ENCODE measurements around the gene VAMP5. TPM values are rescaled to one million over a fixed set of nuclear protein-coding genes. Genes with fewer than 3 reads are reported as not detected.

VAMP5 gene
- total RNA-seq, 1 donor from 2014 or later = 3.4 TPM

- Mint-ChIP-seq H3K4me3 (peak overlapping the region; percentile 55), H3K36me3 (peaks cover 4% of the 10 kb centered on the region), H3K9me3 (no peaks in the 10 kb centered on the region), H3K27me3 (no peaks in the 10 kb centered on the region), H3K4me1 (ENCODE audit: unreplicated experiment) (peaks cover 19% of the 10 kb centered on the region), H3K27ac (no peak overlapping the region)
- no peak for DNase-seq (ENCODE audit: extremely low spot score, unreplicated experiment)
- no peak for TF ChIP-seq CTCF (conservative IDR thresholded peaks at IDR 0.05)
Observed at GRCh38 chr2:85598594-85599340, 14.5 kb downstream of the VAMP5 start.

DNA sequence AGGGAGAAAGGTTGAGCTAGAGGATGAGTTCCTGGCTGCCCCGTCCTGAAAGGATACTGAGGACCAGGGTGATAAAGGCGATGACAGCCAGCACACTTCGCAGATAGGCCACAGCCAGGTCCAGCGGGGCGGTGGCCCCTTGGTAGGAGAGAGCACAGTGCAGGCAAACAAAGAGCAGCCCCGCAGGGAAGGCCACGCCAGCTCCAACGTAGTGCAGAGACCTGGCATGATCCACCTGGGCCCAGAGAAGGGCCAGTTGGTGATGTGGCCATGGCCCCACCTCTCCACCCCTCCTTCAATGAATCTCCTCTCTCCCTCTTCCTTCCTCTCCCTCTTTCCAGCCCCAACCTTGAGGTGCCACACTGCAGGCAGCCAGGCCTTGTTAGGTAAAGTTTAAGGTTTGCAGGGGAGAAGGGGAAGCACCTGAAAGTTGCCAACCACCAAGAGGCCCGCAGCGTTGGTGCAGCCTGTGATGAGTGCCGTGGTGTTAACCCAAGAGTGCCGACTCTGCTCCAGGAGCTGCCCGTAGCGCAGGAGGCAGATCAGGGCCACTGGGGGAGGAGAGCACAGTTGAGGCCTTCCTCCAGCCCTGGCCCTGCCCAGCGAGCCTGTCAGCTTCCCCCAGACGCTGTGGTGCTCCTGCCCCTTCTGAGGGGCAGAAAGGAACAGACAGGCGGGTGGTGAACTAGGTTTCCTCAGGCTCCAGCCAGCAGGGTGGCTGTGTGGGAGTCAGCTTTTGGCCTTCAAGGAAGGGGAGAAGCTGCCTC is 15.4 kb downstream of the VAMP5 start:
- Mint-ChIP-seq H3K27me3 (no peaks in the 10 kb centered on the region), H3K4me3 (peak overlapping the region; percentile 25), H3K4me1 (ENCODE audit: unreplicated experiment) (peaks cover 17% of the 10 kb centered on the region), H3K9me3 (no peaks in the 10 kb centered on the region), H3K36me3 (peaks cover 4% of the 10 kb centered on the region), H3K27ac (no peak overlapping the region)
- no peak for DNase-seq (ENCODE audit: extremely low spot score, unreplicated experiment)
- no peak for TF ChIP-seq CTCF (conservative IDR thresholded peaks at IDR 0.05)

- TF ChIP-seq CTCF (conservative IDR thresholded peaks at IDR 0.05) = no peak
- Mint-ChIP-seq H3K27me3 (no peaks in the 10 kb centered on the region), H3K36me3 (peaks cover 4% of the 10 kb centered on the region), H3K9me3 (no peaks in the 10 kb centered on the region), H3K27ac (no peak overlapping the region), H3K4me3 (peak overlapping the region; percentile 89), H3K4me1 (ENCODE audit: unreplicated experiment) (peaks cover 20% of the 10 kb centered on the region)
- DNase-seq (ENCODE audit: extremely low spot score, unreplicated experiment) = no peak
Observed at GRCh38 chr2:85600235-85600575, 16.0 kb downstream of the VAMP5 start.

DNA sequence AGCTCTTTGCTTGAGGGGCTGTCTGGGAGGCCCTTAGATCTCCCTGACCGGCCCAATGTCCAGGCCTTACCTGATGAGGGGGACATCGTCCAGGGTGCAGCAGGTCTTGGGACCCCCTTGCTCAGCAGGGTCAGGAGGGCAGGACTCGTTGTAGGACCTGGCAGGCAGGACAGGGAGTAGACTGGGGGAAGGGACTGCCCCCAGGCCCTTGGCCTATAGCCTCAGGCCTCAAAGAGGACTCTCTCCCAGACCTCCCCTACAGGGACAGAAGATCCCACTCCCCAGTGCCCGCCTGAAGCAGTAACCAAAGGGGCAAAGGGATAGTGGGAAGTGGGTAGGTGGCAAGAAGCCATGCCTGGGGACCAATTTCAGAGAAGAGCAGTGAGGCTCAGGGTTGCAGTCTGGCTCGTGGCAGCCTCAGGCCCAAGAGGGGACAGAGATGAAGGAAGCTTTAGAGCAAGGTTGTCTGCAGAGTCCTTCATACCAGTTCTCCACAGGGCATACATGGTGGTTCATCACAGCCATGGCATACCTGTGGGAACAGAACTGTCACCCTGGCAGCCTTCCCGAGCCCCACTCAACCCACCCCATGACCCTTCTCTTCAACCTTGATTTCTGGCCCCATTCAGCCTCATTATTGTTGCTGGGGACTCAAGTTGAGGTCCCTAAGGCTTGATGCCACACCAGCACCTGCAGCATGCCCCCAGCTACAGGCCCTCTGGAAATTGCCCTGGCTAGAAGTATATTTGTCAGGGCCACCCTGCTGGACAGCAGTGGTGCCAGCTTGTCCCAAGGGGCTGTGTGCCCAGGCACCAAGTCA is 16.9 kb downstream of the VAMP5 start:
- Mint-ChIP-seq H3K36me3 (no peaks in the 10 kb centered on the region), H3K27me3 (no peaks in the 10 kb centered on the region), H3K9me3 (no peaks in the 10 kb centered on the region), H3K27ac (peak overlapping the region; percentile 81), H3K4me1 (ENCODE audit: unreplicated experiment) (peaks cover 24% of the 10 kb centered on the region), H3K4me3 (peak overlapping the region; percentile 89)
- DNase-seq (ENCODE audit: extremely low spot score, unreplicated experiment) = no peak
- TF ChIP-seq CTCF (conservative IDR thresholded peaks at IDR 0.05) = no peak

DNA sequence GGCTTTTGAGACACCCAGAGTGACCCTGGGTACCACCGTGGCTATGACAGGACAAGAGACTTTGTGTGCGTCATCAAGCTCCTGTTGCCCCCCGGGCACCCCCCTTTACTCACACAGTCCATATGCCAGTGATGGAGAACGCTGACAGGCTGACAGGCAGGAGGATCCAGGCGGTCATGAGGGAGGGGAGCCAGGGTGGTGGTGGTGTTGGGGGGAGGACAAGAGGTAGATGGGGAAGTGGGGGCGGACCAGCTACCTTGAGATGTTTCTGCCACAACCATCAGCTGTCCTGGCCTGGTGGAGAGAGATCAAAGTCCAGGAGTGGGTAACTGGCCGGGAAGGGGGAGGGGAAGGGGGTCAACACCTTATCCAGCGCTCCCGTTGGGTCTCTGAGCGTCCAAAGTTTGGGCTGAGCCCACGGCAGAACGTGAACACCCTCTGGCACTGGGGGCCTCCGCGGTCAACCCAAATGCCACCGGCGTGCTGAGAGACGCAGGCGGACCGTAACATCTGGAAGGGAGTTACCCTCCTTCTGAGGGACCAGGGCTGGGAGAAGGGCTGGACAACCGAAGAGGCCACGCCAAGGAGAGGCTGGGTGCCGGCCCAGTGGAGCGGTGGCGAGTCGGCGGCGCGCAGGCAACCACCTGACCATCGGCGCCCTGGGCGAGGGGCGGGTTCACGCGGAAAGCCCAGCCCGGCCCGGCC is 17.7 kb downstream of the VAMP5 start:
- no peak for TF ChIP-seq CTCF (conservative IDR thresholded peaks at IDR 0.05)
- peak overlapping the region; percentile 81 for H3K27ac Mint-ChIP-seq
- no peaks in the 10 kb centered on the region for H3K27me3 Mint-ChIP-seq
- peak overlapping the region; percentile 89 for H3K4me3 Mint-ChIP-seq
- H3K9me3 Mint-ChIP-seq = no peaks in the 10 kb centered on the region
- DNase-seq (ENCODE audit: extremely low spot score, unreplicated experiment) = no peak
- peaks cover 25% of the 10 kb centered on the region for H3K4me1 Mint-ChIP-seq (ENCODE audit: unreplicated experiment)
- H3K36me3 Mint-ChIP-seq = no peaks in the 10 kb centered on the region
